Measurements from ENCODE around the gene VPS39.
"Not testable (repeated sequence)": the region's sequence is repeated elsewhere in the genome, so short reads cannot be mapped to it uniquely, and the experiment has no call there.

The VPS39 gene, protein sequence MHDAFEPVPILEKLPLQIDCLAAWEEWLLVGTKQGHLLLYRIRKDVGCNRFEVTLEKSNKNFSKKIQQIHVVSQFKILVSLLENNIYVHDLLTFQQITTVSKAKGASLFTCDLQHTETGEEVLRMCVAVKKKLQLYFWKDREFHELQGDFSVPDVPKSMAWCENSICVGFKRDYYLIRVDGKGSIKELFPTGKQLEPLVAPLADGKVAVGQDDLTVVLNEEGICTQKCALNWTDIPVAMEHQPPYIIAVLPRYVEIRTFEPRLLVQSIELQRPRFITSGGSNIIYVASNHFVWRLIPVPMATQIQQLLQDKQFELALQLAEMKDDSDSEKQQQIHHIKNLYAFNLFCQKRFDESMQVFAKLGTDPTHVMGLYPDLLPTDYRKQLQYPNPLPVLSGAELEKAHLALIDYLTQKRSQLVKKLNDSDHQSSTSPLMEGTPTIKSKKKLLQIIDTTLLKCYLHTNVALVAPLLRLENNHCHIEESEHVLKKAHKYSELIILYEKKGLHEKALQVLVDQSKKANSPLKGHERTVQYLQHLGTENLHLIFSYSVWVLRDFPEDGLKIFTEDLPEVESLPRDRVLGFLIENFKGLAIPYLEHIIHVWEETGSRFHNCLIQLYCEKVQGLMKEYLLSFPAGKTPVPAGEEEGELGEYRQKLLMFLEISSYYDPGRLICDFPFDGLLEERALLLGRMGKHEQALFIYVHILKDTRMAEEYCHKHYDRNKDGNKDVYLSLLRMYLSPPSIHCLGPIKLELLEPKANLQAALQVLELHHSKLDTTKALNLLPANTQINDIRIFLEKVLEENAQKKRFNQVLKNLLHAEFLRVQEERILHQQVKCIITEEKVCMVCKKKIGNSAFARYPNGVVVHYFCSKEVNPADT

DNA sequence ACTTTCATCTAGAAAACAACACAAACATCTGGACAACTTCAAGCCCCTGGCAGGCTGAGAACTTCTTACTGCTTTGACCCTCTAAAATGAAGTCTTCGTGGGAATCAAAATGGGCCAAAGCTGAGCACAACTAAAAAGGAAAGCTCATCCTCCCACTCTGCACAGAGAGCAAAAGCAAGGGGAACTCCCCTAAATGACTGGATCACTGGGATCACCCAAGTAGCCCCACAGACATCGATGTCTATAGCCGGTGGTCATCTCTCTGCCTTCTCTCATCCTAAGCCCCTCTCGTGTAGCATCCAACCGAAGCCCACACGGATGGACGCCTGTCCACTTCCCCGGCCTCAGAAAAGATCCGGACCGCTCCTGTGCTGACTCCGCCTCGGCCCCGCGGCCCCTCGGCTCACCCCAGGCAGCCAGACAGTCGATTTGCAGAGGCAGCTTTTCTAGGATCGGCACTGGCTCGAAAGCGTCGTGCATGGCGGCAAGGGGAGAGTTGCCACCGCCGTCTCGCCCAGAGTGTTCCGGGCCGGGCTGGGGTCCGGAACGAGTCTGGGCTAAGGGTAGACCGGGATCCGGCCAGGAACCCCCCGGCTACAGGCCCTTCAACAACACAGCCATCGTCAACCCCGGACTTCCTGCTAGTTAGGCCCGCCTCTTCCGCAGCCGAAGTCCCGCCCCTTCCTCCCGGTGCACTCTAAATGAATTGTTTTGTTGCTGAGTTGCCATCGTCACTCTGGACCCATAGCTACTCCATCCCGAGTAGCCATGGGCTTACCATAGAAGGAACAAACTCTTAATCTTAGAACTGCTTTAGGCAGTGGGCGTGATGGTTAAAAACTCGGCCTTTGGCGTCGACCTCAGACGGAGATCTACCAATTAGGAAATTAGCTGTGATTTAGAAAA is at the start of gene VPS39:
TSS of gene VPS39 (minus strand) at position 631 of the 906 bp plus-strand sequence. CDS start at position 480, 151 bp downstream.
- Histone ChIP-seq H3K27me3 (ENCODE audit: insufficient read depth, low read length) (no peaks in the 10 kb centered on the region), H3K27ac (ENCODE audit: low read depth, low read length) (peak within 1 kb of the TSS; percentile 45), H3K4me3 (ENCODE audit: low read depth, low read length) (peak within 1 kb of the TSS; percentile 94), H3K36me3 (ENCODE audit: insufficient read depth, low read length) (peaks cover 26% of the 10 kb centered on the region), H3K79me2 (ENCODE audit: control insufficient read depth, insufficient read depth, low read length, unreplicated experiment) (peaks cover 35% of the 10 kb centered on the region), H3K4me1 (ENCODE audit: control insufficient read depth, insufficient read depth, low read length, unreplicated experiment) (peaks cover 11% of the 10 kb centered on the region), H2AFZ (ENCODE audit: low read length, unreplicated experiment) (peak within 1 kb of the TSS; percentile 72)

DNA sequence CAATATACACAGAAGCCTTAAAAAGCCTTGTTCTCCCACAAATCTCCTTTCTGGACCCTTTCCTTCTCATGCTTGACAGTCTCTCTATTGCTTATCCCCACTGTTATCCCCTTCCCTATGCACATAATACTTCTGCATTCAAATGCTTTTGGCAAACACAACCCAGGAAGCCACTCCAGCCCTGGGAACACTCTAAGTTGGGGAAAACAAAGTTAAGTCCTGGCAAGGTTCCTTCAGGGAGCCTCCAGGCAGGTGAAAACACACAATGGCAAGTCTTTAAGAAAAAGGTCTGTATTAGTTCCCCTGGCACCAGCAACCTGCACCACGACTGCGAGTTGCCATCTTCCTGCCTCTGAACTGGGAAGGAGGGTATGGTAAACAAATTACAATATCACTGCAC is 45.2 kb upstream of the VPS39 start:
- no peaks in the 10 kb centered on the region for H3K79me2 ChIP-seq (ENCODE audit: control insufficient read depth, insufficient read depth, low read length, unreplicated experiment)
- peaks cover 55% of the 10 kb centered on the region for H3K36me3 ChIP-seq (ENCODE audit: insufficient read depth, low read length)
- H3K4me3 ChIP-seq (ENCODE audit: low read depth, low read length), result no peak overlapping the region
- no peak overlapping the region for H2AFZ ChIP-seq (ENCODE audit: low read length, unreplicated experiment)
- H3K4me1 ChIP-seq (ENCODE audit: control insufficient read depth, insufficient read depth, low read length, unreplicated experiment), result no peaks in the 10 kb centered on the region
- no peaks in the 10 kb centered on the region for H3K27me3 ChIP-seq (ENCODE audit: insufficient read depth, low read length)
- H3K27ac ChIP-seq (ENCODE audit: low read depth, low read length), result no peak overlapping the region

DNA sequence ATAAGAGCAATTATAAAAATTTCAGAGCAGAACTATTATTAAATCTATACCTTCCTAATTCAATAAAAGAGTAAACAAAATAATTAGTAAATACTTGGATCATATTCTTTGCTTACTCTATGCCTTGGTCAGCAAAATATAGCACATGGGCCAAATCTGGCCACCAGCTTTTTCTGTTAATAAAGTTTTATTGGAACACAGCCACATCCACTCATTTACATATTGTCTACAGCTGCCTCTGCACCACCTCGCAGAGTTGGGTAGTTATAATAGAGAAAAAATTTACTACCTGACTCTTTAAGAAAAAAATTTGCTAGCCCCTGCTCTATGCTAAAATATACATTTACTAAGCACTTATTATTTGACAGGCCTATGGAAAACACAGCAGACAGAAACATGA is 32.7 kb upstream of the VPS39 start:
- Histone ChIP-seq H2AFZ (ENCODE audit: low read length, unreplicated experiment) (no peak overlapping the region), H3K4me3 (ENCODE audit: low read depth, low read length) (no peak overlapping the region), H3K79me2 (ENCODE audit: control insufficient read depth, insufficient read depth, low read length, unreplicated experiment) (no peaks in the 10 kb centered on the region), H3K4me1 (ENCODE audit: control insufficient read depth, insufficient read depth, low read length, unreplicated experiment) (peaks cover 8% of the 10 kb centered on the region), H3K27ac (ENCODE audit: low read depth, low read length) (no peak overlapping the region), H3K27me3 (ENCODE audit: insufficient read depth, low read length) (no peaks in the 10 kb centered on the region), H3K36me3 (ENCODE audit: insufficient read depth, low read length) (peaks cover 42% of the 10 kb centered on the region)

DNA sequence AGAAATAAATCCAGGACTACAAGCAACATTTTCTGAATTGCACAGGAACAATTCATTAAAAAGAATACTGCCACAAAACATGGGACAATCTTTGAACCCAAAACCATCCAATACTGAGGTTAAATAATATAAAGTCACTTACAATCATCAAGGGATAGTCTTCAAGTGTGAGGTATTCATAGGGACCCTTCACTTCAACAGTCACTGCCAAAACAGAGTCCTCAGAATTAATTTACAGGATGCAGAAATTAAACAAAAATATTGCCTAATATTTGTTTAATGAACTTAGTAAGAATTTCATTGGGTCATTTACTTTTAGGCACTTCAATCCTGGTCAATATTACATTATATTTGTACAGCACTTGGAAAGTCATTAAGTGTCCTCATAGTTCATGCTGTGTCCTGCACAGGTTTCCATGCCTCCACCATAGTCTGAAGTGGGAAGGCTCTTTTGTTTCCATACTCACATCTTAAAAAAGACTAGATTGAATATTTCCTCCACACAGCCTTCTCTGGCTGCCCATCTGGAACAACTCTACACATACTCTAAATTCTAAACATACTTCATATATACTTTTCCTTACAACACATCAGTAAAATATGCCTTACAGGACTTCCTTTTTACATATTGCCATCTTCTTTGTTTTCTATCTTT is 31.6 kb upstream of the VPS39 start:
- no peaks in the 10 kb centered on the region for H3K27me3 ChIP-seq (ENCODE audit: insufficient read depth, low read length)
- no peak overlapping the region for H3K27ac ChIP-seq (ENCODE audit: low read depth, low read length)
- no peaks in the 10 kb centered on the region for H3K79me2 ChIP-seq (ENCODE audit: control insufficient read depth, insufficient read depth, low read length, unreplicated experiment)
- H2AFZ ChIP-seq (ENCODE audit: low read length, unreplicated experiment), result no peak overlapping the region
- peaks cover 8% of the 10 kb centered on the region for H3K4me1 ChIP-seq (ENCODE audit: control insufficient read depth, insufficient read depth, low read length, unreplicated experiment)
- peaks cover 43% of the 10 kb centered on the region for H3K36me3 ChIP-seq (ENCODE audit: insufficient read depth, low read length)
- H3K4me3 ChIP-seq (ENCODE audit: low read depth, low read length), result no peak overlapping the region

DNA sequence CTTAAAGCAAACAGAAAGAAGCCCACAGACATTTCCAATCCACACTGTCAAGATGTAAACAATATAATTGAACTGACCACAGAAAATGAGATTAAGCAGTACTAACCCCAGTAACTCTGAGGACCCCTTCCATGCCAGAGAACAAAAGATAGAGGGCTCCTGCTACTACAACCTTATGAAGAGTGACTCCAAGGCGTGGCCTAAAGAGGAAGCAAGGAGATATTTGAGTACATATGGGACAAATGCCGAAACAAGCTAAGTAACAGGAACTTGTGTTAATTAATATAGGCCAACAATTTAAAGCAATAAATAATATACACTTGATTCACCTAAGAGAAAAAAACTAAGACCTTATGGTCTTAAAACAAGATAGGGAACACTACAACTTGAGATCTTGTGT is 25.0 kb upstream of the VPS39 start:
- Histone ChIP-seq H3K27me3 (ENCODE audit: insufficient read depth, low read length) (no peaks in the 10 kb centered on the region), H3K27ac (ENCODE audit: low read depth, low read length) (no peak overlapping the region), H3K4me3 (ENCODE audit: low read depth, low read length) (no peak overlapping the region), H3K4me1 (ENCODE audit: control insufficient read depth, insufficient read depth, low read length, unreplicated experiment) (no peaks in the 10 kb centered on the region), H3K36me3 (ENCODE audit: insufficient read depth, low read length) (peaks cover 27% of the 10 kb centered on the region), H2AFZ (ENCODE audit: low read length, unreplicated experiment) (no peak overlapping the region), H3K79me2 (ENCODE audit: control insufficient read depth, insufficient read depth, low read length, unreplicated experiment) (no peaks in the 10 kb centered on the region)

DNA sequence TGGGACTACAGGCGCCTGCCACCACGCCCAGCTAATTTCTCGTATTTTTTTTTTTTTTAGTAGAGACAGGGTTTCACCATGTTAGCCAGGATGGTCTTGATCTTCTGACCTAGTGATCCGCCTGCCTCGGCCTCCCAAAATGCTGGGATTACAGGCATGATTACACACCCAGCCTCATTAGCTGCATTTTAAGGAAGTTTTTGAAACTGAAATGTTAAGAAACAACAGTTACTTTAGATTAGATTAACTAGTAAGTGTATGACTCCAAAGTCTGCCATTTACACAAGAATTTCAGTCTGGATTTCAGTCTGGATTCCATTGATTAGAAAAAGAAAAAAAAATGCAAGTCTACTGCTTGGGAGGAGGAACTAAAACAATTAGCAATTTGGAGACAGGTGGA is 24.5 kb upstream of the VPS39 start:
- no peak overlapping the region for H2AFZ ChIP-seq (ENCODE audit: low read length, unreplicated experiment)
- H3K79me2 ChIP-seq (ENCODE audit: control insufficient read depth, insufficient read depth, low read length, unreplicated experiment), result no peaks in the 10 kb centered on the region
- no peaks in the 10 kb centered on the region for H3K27me3 ChIP-seq (ENCODE audit: insufficient read depth, low read length)
- no peak overlapping the region for H3K4me3 ChIP-seq (ENCODE audit: low read depth, low read length)
- H3K4me1 ChIP-seq (ENCODE audit: control insufficient read depth, insufficient read depth, low read length, unreplicated experiment), result no peaks in the 10 kb centered on the region
- no peak overlapping the region for H3K27ac ChIP-seq (ENCODE audit: low read depth, low read length)
- H3K36me3 ChIP-seq (ENCODE audit: insufficient read depth, low read length), result peaks cover 27% of the 10 kb centered on the region

DNA sequence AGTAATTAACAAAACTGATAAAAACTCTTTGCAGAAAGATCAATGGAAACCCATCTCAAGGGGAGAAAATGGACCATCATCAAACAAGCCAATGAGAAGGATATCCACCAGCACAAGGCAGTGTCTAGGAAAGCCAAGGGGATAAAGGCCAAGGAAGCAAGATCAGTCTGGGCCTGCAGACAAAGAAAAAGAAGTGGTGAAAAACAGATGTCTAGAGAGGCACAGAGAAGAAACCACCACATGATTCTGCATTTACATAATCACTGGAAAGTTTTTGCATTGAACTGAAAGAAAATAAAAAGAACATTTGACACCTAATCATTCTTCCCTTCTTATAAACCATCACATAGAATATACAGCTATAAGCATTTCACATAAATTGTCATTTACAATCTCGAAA is 23.0 kb upstream of the VPS39 start:
- H3K36me3 ChIP-seq (ENCODE audit: insufficient read depth, low read length), result peaks cover 23% of the 10 kb centered on the region

DNA sequence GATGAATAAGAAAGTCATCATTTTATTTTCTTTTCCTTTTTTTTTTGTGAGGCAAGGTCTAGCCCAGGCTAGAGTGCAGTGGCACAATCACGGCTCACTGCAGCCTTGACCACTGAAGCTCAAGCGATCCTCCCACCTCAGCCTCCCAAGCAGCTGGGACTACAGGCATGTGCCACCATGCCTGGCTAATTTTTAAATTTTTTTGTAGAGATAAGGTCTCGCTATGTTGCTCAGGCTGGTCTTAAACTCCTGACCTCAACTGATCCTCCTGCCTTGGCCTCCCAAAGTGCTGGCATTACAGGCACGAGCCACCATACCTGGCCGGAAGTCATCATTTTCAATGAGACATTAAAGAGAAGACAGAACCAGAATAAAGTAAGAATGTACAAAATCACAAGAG is 20.9 kb upstream of the VPS39 start:
- H3K27me3 ChIP-seq (ENCODE audit: insufficient read depth, low read length); H3K79me2 ChIP-seq (ENCODE audit: control insufficient read depth, insufficient read depth, low read length, unreplicated experiment); H3K4me1 ChIP-seq (ENCODE audit: control insufficient read depth, insufficient read depth, low read length, unreplicated experiment); H3K27ac ChIP-seq (ENCODE audit: low read depth, low read length); H3K4me3 ChIP-seq (ENCODE audit: low read depth, low read length); H2AFZ ChIP-seq (ENCODE audit: low read length, unreplicated experiment): not testable (repeated sequence)
- H3K36me3 ChIP-seq (ENCODE audit: insufficient read depth, low read length), result peaks cover 28% of the 10 kb centered on the region

More for the DNA sequence above, 23.0 kb upstream of the VPS39 start:
- Histone ChIP-seq H3K4me1 (ENCODE audit: control insufficient read depth, insufficient read depth, low read length, unreplicated experiment) (no peaks in the 10 kb centered on the region), H3K79me2 (ENCODE audit: control insufficient read depth, insufficient read depth, low read length, unreplicated experiment) (no peaks in the 10 kb centered on the region), H3K27me3 (ENCODE audit: insufficient read depth, low read length) (no peaks in the 10 kb centered on the region), H3K27ac (ENCODE audit: low read depth, low read length) (no peak overlapping the region), H2AFZ (ENCODE audit: low read length, unreplicated experiment) (no peak overlapping the region), H3K4me3 (ENCODE audit: low read depth, low read length) (no peak overlapping the region)

DNA sequence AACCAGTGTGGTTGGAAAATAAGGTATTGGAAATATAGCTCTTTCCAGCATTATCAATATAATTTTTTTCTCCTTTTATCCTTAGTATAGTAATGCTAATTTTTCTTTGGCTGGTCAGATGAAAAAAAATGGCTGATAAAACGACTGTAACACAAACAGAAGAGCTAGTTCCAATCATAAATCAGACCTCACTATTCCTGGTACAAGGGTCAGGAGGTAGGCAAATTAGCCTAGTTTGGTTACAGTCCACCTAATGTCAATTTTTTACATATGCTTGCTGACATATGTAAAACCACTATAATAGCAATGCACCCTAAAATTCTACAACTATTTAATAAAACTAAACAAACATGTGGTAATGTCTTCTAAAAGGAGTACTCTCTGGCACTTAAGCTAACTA is 19.9 kb upstream of the VPS39 start:
- no peaks in the 10 kb centered on the region for H3K27me3 ChIP-seq (ENCODE audit: insufficient read depth, low read length)
- no peaks in the 10 kb centered on the region for H3K79me2 ChIP-seq (ENCODE audit: control insufficient read depth, insufficient read depth, low read length, unreplicated experiment)
- H2AFZ ChIP-seq (ENCODE audit: low read length, unreplicated experiment), result no peak overlapping the region
- H3K4me3 ChIP-seq (ENCODE audit: low read depth, low read length), result no peak overlapping the region
- H3K27ac ChIP-seq (ENCODE audit: low read depth, low read length), result no peak overlapping the region
- H3K4me1 ChIP-seq (ENCODE audit: control insufficient read depth, insufficient read depth, low read length, unreplicated experiment), result no peaks in the 10 kb centered on the region
- peaks cover 35% of the 10 kb centered on the region for H3K36me3 ChIP-seq (ENCODE audit: insufficient read depth, low read length)

DNA sequence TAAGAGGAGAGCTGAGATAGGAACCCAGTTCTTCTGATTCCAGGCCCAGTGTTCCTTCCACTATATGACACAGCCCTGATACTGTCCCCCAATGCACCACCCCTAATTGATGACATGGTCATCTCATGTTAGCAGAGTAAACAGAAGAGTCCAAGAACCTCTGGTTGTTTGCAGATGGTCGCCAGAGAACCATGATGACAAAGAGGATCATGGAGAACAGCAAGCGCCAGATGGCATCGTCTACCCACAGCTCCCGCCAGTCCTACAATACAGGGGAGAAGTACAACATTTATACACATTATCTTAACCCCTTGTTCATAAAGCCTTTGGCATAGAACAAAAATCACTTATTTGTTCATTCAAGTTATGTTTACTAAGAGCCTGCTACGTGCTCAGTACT is 18.5 kb upstream of the VPS39 start:
- Histone ChIP-seq H3K27ac (ENCODE audit: low read depth, low read length) (no peak overlapping the region), H2AFZ (ENCODE audit: low read length, unreplicated experiment) (no peak overlapping the region), H3K79me2 (ENCODE audit: control insufficient read depth, insufficient read depth, low read length, unreplicated experiment) (no peaks in the 10 kb centered on the region), H3K4me1 (ENCODE audit: control insufficient read depth, insufficient read depth, low read length, unreplicated experiment) (no peaks in the 10 kb centered on the region), H3K27me3 (ENCODE audit: insufficient read depth, low read length) (no peaks in the 10 kb centered on the region), H3K4me3 (ENCODE audit: low read depth, low read length) (no peak overlapping the region), H3K36me3 (ENCODE audit: insufficient read depth, low read length) (peaks cover 30% of the 10 kb centered on the region)
